B cell (primary cell): Measurements from ENCODE around the gene TMOD2.

ENCODE experiments used
- CTCF ChIP-seq: fragments of 200-600 bp; IDR thresholded peaks from one replicate; pipeline ENCODE4 v1.8.0; 2022; ENCODE audit warnings: antibody characterized with exemption, mild to moderate bottlenecking
- EZH2 ChIP-seq: IDR thresholded peaks from 2 replicates; pipeline ENCODE4 v1.6.1; 2012; ENCODE audit warnings: borderline replicate concordance, low read depth, mild to moderate bottlenecking, moderate library complexity, low read length; ENCODE audit not compliant: insufficient read depth, poor library complexity, severe bottlenecking

- TF ChIP-seq CTCF (no peak), EZH2 (no peak)
Measured at GRCh38 chr15:51760805-51761204, 9.4 kb downstream of the TMOD2 start.
